GM18498 (cell line): ENCODE results near the gene MTX1.

ENCODE experiments used
- ATAC-seq: cut with Tn5 transposase; IDR thresholded peaks from one replicate; pipeline ENCODE4 v1.9.1; 2021; ENCODE audit warnings: mild to moderate bottlenecking, moderate library complexity; ENCODE audit not compliant: unreplicated experiment

The MTX1 gene

GRCh38 chr1:155255243-155256007 lies 46.9 kb downstream of the MTX1 start, which contains the start of gene ENTREP3:
ENTREP3 (minus strand) TSS chr1:155255483; CDS start chr1:155254877, 606 bp downstream.
- ATAC-seq: peak; percentile 59

- ATAC-seq: no peak
Measured at GRCh38 chr1:155256058-155256852, 47.8 kb downstream of the MTX1 start.

- no peak for ATAC-seq
Measured at GRCh38 chr1:155260276-155260675, 51.8 kb downstream of the MTX1 start.

GRCh38 chr1:155261493-155261851 lies 53.0 kb downstream of the MTX1 start:
- no peak for ATAC-seq

- peak; percentile 86 for ATAC-seq
Measured at GRCh38 chr1:155261852-155262673, 53.6 kb downstream of the MTX1 start, which contains the start of gene SCAMP3. SCAMP3 (minus strand) TSS chr1:155262360; CDS start chr1:155262151, 209 bp downstream.

- ATAC-seq: no peak
Measured at GRCh38 chr1:155263067-155263466, 54.6 kb downstream of the MTX1 start.
